Activated CD4-positive, alpha-beta T cell treated with anti-CD3 and anti-CD28 coated beads for 36 hours (primary cell): Measurements from ENCODE around the gene CAMTA1. TPM values are rescaled to one million over a fixed set of nuclear protein-coding genes. Genes with fewer than 3 reads are reported as not detected.

Experiments
- ATAC-seq: fragments of 200-7000 bp; cut with Tn5 transposase; one replicate; pipeline ENCODE4 v1.10.0; 2021; ENCODE audit warnings: mild to moderate bottlenecking, moderate library complexity
- CTCF ChIA-PET: fragments of 350-600 bp; sonication (Branson Sonifier 250); formaldehyde crosslinking; loops from one replicate; lab custom pipeline; 2021; ENCODE audit warnings: antibody characterized with exemption; lab: Charles Lee
- POLR2A ChIA-PET: fragments of 350-600 bp; sonication (Branson Sonifier 250); formaldehyde crosslinking; loops from one replicate; lab custom pipeline; 2021; ENCODE audit warnings: antibody characterized with exemption, inconsistent platforms; lab: Charles Lee
- DNase-seq: peaks from one replicate; pipeline ENCODE4 v3.0.0-alpha.2; 2020
- H3K27ac Mint-ChIP-seq: one replicate; pipeline ENCODE4 v1.8.0; 2021; ENCODE audit warnings: mixed read lengths
- H3K27me3 Mint-ChIP-seq: one replicate; pipeline ENCODE4 v1.8.0; 2021; ENCODE audit warnings: mixed read lengths
- H3K36me3 Mint-ChIP-seq: one replicate; pipeline ENCODE4 v1.8.0; 2021; ENCODE audit warnings: low read depth, mixed read lengths
- H3K4me1 Mint-ChIP-seq: one replicate; pipeline ENCODE4 v1.8.0; 2021; ENCODE audit warnings: mixed read lengths
- H3K4me3 Mint-ChIP-seq: one replicate; pipeline ENCODE4 v1.8.0; 2021; ENCODE audit warnings: mild to moderate bottlenecking, moderate library complexity, mixed read lengths
- H3K9me3 Mint-ChIP-seq: one replicate; pipeline ENCODE4 v1.8.0; 2021; ENCODE audit warnings: low read depth, mixed read lengths
- intact Hi-C, 2 experiments: fragments of 100-400 bp; cut with DNase I in 1 of 2; cut with micrococcal nuclease in 1 of 2; formaldehyde crosslinking; loops; one replicate each; pipeline versions ENCODE4 v1.14.2 to v1.15.1; 2022 to 2024; cut with DNase I, micrococcal nuclease
- total RNA-seq, 2 experiments: library from RNA; stranded (reverse); gene quantifications; one replicate each; pipeline ENCODE4 v1.2.3, GENCODE V29; 2021

Gene CAMTA1
- total RNA-seq, 2 experiments from 2014 or later, result 62.3 to 76.7 TPM

GRCh38 chr1:7292714-7293419 lies 507.6 kb downstream of the CAMTA1 start:
- Mint-ChIP-seq H3K4me3 (no peak overlapping the region), H3K4me1 (no peaks in the 10 kb centered on the region), H3K27me3 (peaks cover 5% of the 10 kb centered on the region), H3K36me3 (no peaks in the 10 kb centered on the region), H3K27ac (no peak overlapping the region), H3K9me3 (no peaks in the 10 kb centered on the region)
- CTCF ChIA-PET, result interaction anchor here (0.6 kb wide), 1 partner anchor 340 kb away, joined by 3 read pairs; no protein-coding TSS in a partner anchor
- ATAC-seq (no peak), DNase-seq (no peak)
- intact Hi-C loops, result no loop called here
- POLR2A ChIA-PET, result no interaction called here

GRCh38 chr1:7293702-7294629 lies 508.7 kb downstream of the CAMTA1 start:
- ChIA-PET CTCF (no interaction called here), POLR2A (no interaction called here)
- Mint-ChIP-seq H3K36me3 (no peaks in the 10 kb centered on the region), H3K27ac (no peak overlapping the region), H3K4me3 (no peak overlapping the region), H3K9me3 (no peaks in the 10 kb centered on the region), H3K4me1 (no peaks in the 10 kb centered on the region), H3K27me3 (peaks cover 4% of the 10 kb centered on the region)
- ATAC-seq (no peak), DNase-seq (no peak)
- intact Hi-C loops, result no loop called here

- H3K27ac Mint-ChIP-seq, result no peak overlapping the region
- H3K27me3 Mint-ChIP-seq, result peaks cover 9% of the 10 kb centered on the region
- DNase-seq, result no peak
- no peaks in the 10 kb centered on the region for H3K9me3 Mint-ChIP-seq
- no peak for ATAC-seq
- H3K4me3 Mint-ChIP-seq, result no peak overlapping the region
- no peaks in the 10 kb centered on the region for H3K36me3 Mint-ChIP-seq
- ChIA-PET CTCF (no interaction called here), POLR2A (no interaction called here)
- no peaks in the 10 kb centered on the region for H3K4me1 Mint-ChIP-seq
- intact Hi-C loops, result no loop called here
Measured at GRCh38 chr1:7294636-7295035, 509.4 kb downstream of the CAMTA1 start.

GRCh38 chr1:7295946-7296345 lies 510.7 kb downstream of the CAMTA1 start:
- intact Hi-C loops, result no loop called here
- Mint-ChIP-seq H3K4me3 (no peak overlapping the region), H3K27me3 (peaks cover 12% of the 10 kb centered on the region), H3K27ac (no peak overlapping the region), H3K36me3 (no peaks in the 10 kb centered on the region), H3K9me3 (no peaks in the 10 kb centered on the region), H3K4me1 (no peaks in the 10 kb centered on the region)
- POLR2A ChIA-PET, result no interaction called here
- ATAC-seq, result no peak
- CTCF ChIA-PET, result interaction anchor here (0.6 kb wide), 1 partner anchor 11 kb away, joined by 3 read pairs; no protein-coding TSS in a partner anchor
- no peak for DNase-seq

- H3K36me3 Mint-ChIP-seq, result no peaks in the 10 kb centered on the region
- ChIA-PET POLR2A (interaction anchor here (0.6 kb wide), 1 partner anchor 58 kb away, joined by 5 read pairs; no protein-coding TSS in a partner anchor), CTCF (no interaction called here)
- ATAC-seq, result no peak
- no peaks in the 10 kb centered on the region for H3K4me1 Mint-ChIP-seq
- no peak overlapping the region for H3K27ac Mint-ChIP-seq
- DNase-seq, result no peak
- H3K9me3 Mint-ChIP-seq, result no peaks in the 10 kb centered on the region
- H3K4me3 Mint-ChIP-seq, result no peak overlapping the region
- peaks cover 12% of the 10 kb centered on the region for H3K27me3 Mint-ChIP-seq
- intact Hi-C loops, result no loop called here
Measured at GRCh38 chr1:7296968-7297367, 511.7 kb downstream of the CAMTA1 start.

GRCh38 chr1:7298145-7298544 lies 512.9 kb downstream of the CAMTA1 start:
- ChIA-PET POLR2A (no interaction called here), CTCF (no interaction called here)
- Mint-ChIP-seq H3K9me3 (no peaks in the 10 kb centered on the region), H3K27me3 (peaks cover 17% of the 10 kb centered on the region), H3K4me3 (no peak overlapping the region), H3K36me3 (no peaks in the 10 kb centered on the region), H3K4me1 (no peaks in the 10 kb centered on the region), H3K27ac (no peak overlapping the region)
- intact Hi-C loops, result no loop called here
- ATAC-seq (no peak), DNase-seq (no peak)

- H3K4me3 Mint-ChIP-seq, result no peak overlapping the region
- ATAC-seq (no peak), DNase-seq (no peak)
- H3K27me3 Mint-ChIP-seq, result peaks cover 19% of the 10 kb centered on the region
- ChIA-PET POLR2A (no interaction called here), CTCF (no interaction called here)
- no peak overlapping the region for H3K27ac Mint-ChIP-seq
- intact Hi-C loops, result no loop called here
- no peaks in the 10 kb centered on the region for H3K9me3 Mint-ChIP-seq
- H3K4me1 Mint-ChIP-seq, result no peaks in the 10 kb centered on the region
- H3K36me3 Mint-ChIP-seq, result no peaks in the 10 kb centered on the region
Measured at GRCh38 chr1:7298749-7299151, 513.5 kb downstream of the CAMTA1 start.

- H3K36me3 Mint-ChIP-seq, result no peaks in the 10 kb centered on the region
Measured at GRCh38 chr1:7299329-7299799, 514.1 kb downstream of the CAMTA1 start.

GRCh38 chr1:7299994-7300393 lies 514.7 kb downstream of the CAMTA1 start:
- CTCF ChIA-PET, result no interaction called here
- no peak for ATAC-seq
- no peak for DNase-seq

More at GRCh38 chr1:7299329-7299799, 514.1 kb downstream of the CAMTA1 start:
- peaks cover 19% of the 10 kb centered on the region for H3K27me3 Mint-ChIP-seq
- H3K9me3 Mint-ChIP-seq, result no peaks in the 10 kb centered on the region
- no peak overlapping the region for H3K4me3 Mint-ChIP-seq
- intact Hi-C loops, result no loop called here
- no peak for DNase-seq
- no peak for ATAC-seq
- no peak overlapping the region for H3K27ac Mint-ChIP-seq
- POLR2A ChIA-PET, result no interaction called here
- CTCF ChIA-PET, result no interaction called here
- no peaks in the 10 kb centered on the region for H3K4me1 Mint-ChIP-seq

GRCh38 chr1:7300893-7301663 lies 515.8 kb downstream of the CAMTA1 start:
- ATAC-seq (no peak), DNase-seq (no peak)
- Mint-ChIP-seq H3K27me3 (peaks cover 19% of the 10 kb centered on the region), H3K4me3 (no peak overlapping the region), H3K36me3 (no peaks in the 10 kb centered on the region), H3K27ac (no peak overlapping the region), H3K9me3 (peaks cover 4% of the 10 kb centered on the region), H3K4me1 (no peaks in the 10 kb centered on the region)
- intact Hi-C loops, result no loop called here
- CTCF ChIA-PET, result interaction anchor here (0.8 kb wide), 1 partner anchor 33 kb away, joined by 3 read pairs; no protein-coding TSS in a partner anchor
- POLR2A ChIA-PET, result no interaction called here

More at GRCh38 chr1:7299994-7300393, 514.7 kb downstream of the CAMTA1 start:
- Mint-ChIP-seq H3K27ac (no peak overlapping the region), H3K9me3 (no peaks in the 10 kb centered on the region), H3K27me3 (peaks cover 19% of the 10 kb centered on the region), H3K4me1 (no peaks in the 10 kb centered on the region), H3K4me3 (no peak overlapping the region), H3K36me3 (no peaks in the 10 kb centered on the region)
- POLR2A ChIA-PET, result no interaction called here
- intact Hi-C loops, result no loop called here

- Mint-ChIP-seq H3K9me3 (peaks cover 4% of the 10 kb centered on the region), H3K4me3 (no peak overlapping the region), H3K4me1 (no peaks in the 10 kb centered on the region), H3K36me3 (no peaks in the 10 kb centered on the region), H3K27ac (no peak overlapping the region), H3K27me3 (peaks cover 17% of the 10 kb centered on the region)
- DNase-seq, result no peak
- ChIA-PET CTCF (no interaction called here), POLR2A (no interaction called here)
- no peak for ATAC-seq
- intact Hi-C loops, result no loop called here
Measured at GRCh38 chr1:7301664-7301981, 516.4 kb downstream of the CAMTA1 start.
